Astrocyte of the spinal cord (primary cell): ENCODE measurements around the gene SLC38A5.

Source experiments
- DNase-seq: peaks from one replicate; pipeline ENCODE4 v3.0.0; 2011; ENCODE audit warnings: low read depth, low spot score
- H3K4me3 ChIP-seq: 2 replicates; pipeline ENCODE4 v1.5.1; 2011; ENCODE audit warnings: low read depth, mild to moderate bottlenecking, low read length, moderate library complexity
- in situ Hi-C: cut with HindIII; loops from 2 replicates; pipeline ENCODE4 v1.10.0; 2017; ENCODE audit warnings: low sequenced_read_pairs
- TF ChIP-seq, protein P1 (sequence below): IDR thresholded peaks from 2 replicates; pipeline ENCODE4 v1.5.1; 2012; ENCODE audit warnings: low read depth, mild to moderate bottlenecking, low read length, inconsistent platforms

SLC38A5 gene

DNA sequence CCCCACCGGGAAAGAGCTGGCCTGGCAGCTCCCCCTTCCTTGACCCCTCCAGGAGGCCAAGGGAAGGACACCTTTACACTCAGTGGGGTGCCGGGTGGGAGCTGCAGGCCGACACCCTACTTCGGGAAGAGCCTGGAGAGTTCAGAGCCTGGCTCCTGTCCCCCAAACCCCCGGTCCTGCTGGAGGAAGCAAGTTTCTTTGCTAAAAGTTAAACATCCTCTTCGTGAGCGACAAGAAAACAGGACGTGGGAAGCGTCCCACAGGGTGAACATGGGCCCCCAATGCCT, 3.6 kb upstream of the SLC38A5 start:
- TF ChIP-seq, protein P1, sequence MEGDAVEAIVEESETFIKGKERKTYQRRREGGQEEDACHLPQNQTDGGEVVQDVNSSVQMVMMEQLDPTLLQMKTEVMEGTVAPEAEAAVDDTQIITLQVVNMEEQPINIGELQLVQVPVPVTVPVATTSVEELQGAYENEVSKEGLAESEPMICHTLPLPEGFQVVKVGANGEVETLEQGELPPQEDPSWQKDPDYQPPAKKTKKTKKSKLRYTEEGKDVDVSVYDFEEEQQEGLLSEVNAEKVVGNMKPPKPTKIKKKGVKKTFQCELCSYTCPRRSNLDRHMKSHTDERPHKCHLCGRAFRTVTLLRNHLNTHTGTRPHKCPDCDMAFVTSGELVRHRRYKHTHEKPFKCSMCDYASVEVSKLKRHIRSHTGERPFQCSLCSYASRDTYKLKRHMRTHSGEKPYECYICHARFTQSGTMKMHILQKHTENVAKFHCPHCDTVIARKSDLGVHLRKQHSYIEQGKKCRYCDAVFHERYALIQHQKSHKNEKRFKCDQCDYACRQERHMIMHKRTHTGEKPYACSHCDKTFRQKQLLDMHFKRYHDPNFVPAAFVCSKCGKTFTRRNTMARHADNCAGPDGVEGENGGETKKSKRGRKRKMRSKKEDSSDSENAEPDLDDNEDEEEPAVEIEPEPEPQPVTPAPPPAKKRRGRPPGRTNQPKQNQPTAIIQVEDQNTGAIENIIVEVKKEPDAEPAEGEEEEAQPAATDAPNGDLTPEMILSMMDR = no peak
- H3K4me3 ChIP-seq = no peak overlapping the region
- in situ Hi-C loops = no loop called here
- no peak for DNase-seq

DNA sequence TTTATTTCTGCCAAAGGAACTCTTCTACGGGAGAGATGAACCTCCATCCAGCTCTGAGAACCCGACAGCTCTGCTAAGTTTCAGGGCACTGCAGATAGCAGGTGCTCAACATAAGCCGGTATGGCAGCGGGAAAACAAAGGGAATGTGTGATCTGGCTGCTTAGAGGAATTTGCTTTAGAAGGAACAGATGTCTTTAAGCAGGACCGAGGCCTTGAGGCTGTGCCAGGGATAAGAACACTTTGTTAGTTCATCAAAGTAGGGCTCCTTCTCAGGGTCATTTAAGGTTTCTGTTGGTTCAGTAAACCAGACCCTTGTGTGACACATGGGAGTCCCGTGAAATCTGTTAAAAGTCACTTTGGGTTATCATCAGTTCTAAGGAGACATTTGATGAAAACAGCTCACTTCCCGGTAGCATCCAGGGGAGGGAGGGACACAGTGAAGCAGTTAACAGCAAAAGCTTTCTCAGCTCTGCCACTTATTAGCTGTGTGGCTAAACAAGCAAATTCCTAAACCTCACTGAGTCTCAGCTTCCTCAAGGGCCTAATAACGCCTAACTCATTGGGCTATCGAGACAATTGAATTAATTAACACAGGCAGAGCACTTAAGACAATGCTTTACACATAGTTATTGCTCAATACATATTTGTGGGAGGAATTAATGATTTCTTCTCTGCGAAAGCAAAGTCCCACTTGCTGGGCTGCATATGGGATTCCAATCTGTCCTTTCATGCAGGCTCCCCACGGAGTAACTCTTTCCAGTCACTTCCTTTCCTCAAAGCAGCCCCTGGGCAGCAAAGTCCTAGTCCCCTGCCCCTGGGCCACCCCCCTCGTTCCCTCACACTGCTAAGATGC, 3.0 kb upstream of the SLC38A5 start:
- DNase-seq = peak; percentile 18
- TF ChIP-seq, protein P1 = no peak
- H3K4me3 ChIP-seq = no peak overlapping the region
- in situ Hi-C loops = no loop called here

DNA sequence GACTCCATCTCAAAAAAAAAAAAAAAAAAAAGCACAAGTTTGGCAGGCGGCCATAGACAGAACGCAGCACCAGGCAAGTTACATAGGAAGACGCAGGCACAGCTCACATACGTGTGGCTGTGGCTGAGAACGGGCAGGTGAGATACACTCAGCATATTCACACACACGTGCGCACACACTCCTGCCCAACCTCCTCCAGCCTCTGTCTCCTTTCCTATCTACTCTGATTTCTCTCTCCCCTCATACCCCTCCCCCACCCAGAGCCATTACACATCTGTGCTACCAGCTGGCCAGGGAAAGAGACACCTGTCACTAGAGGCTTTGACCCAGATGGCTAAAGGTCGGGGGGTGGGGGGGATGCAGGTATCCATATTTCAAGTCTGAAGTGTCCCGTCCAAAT, 2.2 kb upstream of the SLC38A5 start:
- TF ChIP-seq, protein P1 = no peak
- in situ Hi-C loops = no loop called here
- DNase-seq = no peak
- H3K4me3 ChIP-seq = no peak overlapping the region

DNA sequence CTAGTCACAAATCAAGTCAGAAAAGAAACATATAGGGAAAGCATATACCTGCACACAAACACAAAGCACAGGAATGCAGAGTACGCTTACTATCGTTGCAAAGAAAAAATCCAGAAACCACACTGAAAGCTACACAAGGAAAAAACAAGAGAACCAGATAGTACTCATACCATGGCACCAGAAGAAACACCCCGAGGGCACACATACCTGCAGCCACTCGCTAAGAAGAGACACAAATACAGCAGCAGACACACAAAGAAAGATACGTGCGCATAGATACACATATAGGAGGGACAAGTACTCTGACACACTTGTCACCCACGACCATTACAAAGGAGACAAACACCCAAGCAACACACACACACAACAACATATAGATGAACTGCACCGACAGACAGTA, 1.4 kb upstream of the SLC38A5 start:
- in situ Hi-C loops = no loop called here
- no peak overlapping the region for H3K4me3 ChIP-seq
- TF ChIP-seq, protein P1 = no peak
- no peak for DNase-seq

DNA sequence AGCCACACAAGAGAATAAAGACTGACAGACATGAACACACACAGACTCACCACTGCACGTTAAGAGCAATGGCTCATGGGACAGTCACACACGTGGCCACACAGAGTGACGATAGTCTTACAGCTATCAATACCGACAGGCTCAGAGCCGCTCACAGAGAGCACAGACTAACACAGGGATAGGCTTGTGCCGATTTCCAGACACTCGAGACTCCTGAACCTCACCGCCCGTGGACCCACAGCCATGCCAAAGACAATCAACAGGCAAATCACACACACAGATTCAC, 716 bp upstream of the SLC38A5 start:
- no peak for DNase-seq
- in situ Hi-C loops = no loop called here
- no peak overlapping the region for H3K4me3 ChIP-seq
- TF ChIP-seq, protein P1 = no peak

DNA sequence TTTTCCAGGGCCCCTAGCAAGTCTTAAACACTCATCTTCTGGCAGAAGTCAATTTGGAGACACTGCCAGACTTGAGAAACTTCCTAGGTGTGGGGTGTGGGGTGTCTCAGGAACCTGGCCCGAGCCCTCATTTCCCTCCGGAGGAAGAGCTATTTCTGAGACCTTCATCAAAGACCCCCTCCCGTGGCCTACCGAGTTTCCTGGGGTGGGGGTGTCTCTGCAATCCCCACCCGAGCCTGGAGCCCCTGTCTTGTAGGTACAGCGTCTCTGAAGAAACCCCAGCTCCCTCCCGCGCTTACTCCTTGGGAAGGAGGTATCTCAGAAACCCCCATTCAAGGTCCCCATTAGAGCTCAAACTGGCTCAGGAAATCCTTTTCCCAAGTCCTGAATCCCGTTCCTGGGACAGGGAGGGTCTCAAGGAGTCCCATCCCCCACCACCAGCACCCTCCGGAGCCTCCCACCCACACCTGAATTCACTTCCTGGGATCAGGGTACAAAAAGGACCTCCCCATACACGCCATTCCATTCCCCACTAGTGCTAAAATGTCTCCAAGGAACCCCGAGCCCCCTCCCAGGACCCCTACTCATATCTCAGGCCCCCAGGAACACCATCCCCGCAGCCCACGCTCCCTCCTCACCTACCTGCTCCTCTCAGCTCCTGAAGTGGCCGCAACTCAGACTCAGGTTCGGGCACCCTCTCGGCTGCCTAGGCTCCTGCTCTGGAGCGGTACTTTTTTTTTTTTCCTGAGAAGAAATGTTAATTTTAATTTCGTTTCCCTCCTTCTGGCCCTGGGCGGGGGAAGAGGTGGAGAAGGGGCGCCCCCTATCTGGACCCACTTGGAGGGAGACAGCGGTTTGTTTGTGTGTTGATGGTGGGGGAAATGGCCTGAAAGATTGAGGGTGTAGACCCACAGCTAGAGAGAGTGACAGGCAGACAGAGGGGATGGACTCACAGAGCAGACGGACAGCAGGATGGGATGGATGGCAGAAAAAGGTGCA, 1.1 kb downstream of the SLC38A5 start:
- no peak for DNase-seq
- in situ Hi-C loops = no loop called here
- peak overlapping the region; percentile 23 for H3K4me3 ChIP-seq
- TF ChIP-seq, protein P1 = peak; percentile 18
